Stimulated activated memory B cell treated with anti-CD40 and anti-IgM and Interleukin-4, amounts not matched to agents 10 μg/mL and 1 μg/mL and 100 μg/mL, for 72 hours (primary cell): ENCODE data around the gene ERC2.

ENCODE experiments used
- ATAC-seq: fragments of 150-1000 bp; cut with Tn5 transposase; 2 replicates; pipeline ENCODE4 v1.10.0; 2021
- H3K27ac Mint-ChIP-seq: one replicate; pipeline ENCODE4 v1.8.0; 2022; ENCODE audit warnings: mild to moderate bottlenecking, mixed read lengths
- H3K27me3 Mint-ChIP-seq: one replicate; pipeline ENCODE4 v1.8.0; 2022; ENCODE audit warnings: mixed read lengths
- H3K36me3 Mint-ChIP-seq: one replicate; pipeline ENCODE4 v1.8.0; 2022; ENCODE audit warnings: mixed read lengths
- H3K4me1 Mint-ChIP-seq: one replicate; pipeline ENCODE4 v1.8.0; 2022; ENCODE audit warnings: mixed read lengths
- H3K4me3 Mint-ChIP-seq: one replicate; pipeline ENCODE4 v1.8.0; 2022; ENCODE audit warnings: mild to moderate bottlenecking, moderate library complexity, mixed read lengths
- H3K9me3 Mint-ChIP-seq: one replicate; pipeline ENCODE4 v1.8.0; 2022; ENCODE audit warnings: mixed read lengths

ERC2 gene

DNA sequence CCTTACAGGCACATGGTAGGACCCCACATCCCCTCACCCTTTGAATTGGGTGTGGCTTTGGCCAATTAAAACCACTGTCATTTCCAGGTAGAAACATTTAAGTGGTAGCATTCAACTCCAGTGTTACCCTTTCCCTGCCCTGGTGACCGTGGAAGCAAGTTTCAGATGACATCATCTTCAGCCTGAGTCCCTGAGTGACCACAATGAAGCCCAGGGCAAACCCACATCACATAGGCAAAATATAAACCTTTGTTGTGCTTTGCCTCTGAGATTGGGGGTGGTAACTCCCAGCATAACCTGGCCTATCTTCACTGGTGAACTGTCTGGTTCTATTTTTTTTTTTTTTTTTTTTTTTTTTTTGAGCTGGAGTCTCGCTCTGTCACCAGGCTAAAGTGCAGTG lies 577.2 kb downstream of the ERC2 start:
- Mint-ChIP-seq H3K36me3 (no peaks in the 10 kb centered on the region), H3K27me3 (no peaks in the 10 kb centered on the region), H3K4me1 (no peaks in the 10 kb centered on the region)

DNA sequence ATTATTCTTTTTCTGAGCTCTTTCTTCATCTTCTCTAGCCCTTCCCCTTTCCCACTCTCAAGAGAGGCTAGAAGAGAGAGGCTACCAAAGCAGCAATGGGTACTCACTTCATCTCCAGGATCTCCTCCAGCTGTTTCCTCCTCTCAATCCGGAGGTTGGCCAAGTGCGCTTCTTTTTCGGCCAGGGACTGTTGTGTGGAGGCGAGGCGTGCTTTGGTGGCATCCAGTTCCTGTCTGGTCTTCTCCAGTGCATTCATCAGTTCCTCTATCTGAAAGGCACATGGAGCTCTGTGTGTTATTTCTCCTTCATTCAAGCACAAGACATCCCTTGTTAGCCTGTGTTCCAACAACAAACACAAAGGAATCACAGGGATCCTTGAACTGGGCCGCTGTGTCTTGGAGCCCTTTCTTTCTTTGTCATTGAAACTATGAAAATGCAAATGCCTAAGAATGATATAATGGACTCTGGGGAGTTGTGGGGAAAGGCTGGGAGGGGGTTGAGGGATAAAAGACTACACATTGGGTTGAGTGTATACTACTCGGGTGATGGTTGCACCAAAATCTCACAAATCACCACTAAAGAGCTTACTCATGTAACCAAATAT lies 579.9 kb downstream of the ERC2 start:
- H3K27ac Mint-ChIP-seq = no peak overlapping the region
- no peaks in the 10 kb centered on the region for H3K4me1 Mint-ChIP-seq
- peaks cover 2% of the 10 kb centered on the region for H3K9me3 Mint-ChIP-seq
- no peak overlapping the region for H3K4me3 Mint-ChIP-seq
- no peaks in the 10 kb centered on the region for H3K27me3 Mint-ChIP-seq
- H3K36me3 Mint-ChIP-seq = no peaks in the 10 kb centered on the region
- no peak for ATAC-seq

More for the DNA sequence above, 577.2 kb downstream of the ERC2 start:
- no peak for ATAC-seq
- H3K27ac Mint-ChIP-seq = no peak overlapping the region
- H3K9me3 Mint-ChIP-seq = peaks cover 5% of the 10 kb centered on the region
- H3K4me3 Mint-ChIP-seq = no peak overlapping the region

DNA sequence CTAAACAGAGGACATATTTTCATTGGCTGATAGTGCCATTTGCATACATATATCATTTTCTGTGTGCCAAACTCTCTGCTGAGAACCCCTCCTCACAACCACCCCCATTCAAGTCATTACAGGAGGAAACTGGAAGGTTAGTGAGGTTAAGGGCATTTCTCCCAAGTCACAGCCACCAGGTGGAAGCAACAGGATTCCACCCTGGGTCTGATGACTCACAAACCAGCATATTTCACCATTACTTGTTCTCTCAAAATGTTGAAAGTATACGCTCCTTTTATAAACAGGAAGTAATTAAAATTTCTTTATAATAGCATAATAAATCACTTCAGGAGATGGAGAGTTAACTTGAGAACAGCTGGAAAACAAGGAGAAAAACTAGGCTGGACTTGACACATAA lies 582.5 kb downstream of the ERC2 start:
- H3K27me3 Mint-ChIP-seq = no peaks in the 10 kb centered on the region
- no peaks in the 10 kb centered on the region for H3K36me3 Mint-ChIP-seq
- H3K9me3 Mint-ChIP-seq = no peaks in the 10 kb centered on the region
- no peak for ATAC-seq
- H3K4me1 Mint-ChIP-seq = no peaks in the 10 kb centered on the region
- no peak overlapping the region for H3K4me3 Mint-ChIP-seq
- H3K27ac Mint-ChIP-seq = no peak overlapping the region

DNA sequence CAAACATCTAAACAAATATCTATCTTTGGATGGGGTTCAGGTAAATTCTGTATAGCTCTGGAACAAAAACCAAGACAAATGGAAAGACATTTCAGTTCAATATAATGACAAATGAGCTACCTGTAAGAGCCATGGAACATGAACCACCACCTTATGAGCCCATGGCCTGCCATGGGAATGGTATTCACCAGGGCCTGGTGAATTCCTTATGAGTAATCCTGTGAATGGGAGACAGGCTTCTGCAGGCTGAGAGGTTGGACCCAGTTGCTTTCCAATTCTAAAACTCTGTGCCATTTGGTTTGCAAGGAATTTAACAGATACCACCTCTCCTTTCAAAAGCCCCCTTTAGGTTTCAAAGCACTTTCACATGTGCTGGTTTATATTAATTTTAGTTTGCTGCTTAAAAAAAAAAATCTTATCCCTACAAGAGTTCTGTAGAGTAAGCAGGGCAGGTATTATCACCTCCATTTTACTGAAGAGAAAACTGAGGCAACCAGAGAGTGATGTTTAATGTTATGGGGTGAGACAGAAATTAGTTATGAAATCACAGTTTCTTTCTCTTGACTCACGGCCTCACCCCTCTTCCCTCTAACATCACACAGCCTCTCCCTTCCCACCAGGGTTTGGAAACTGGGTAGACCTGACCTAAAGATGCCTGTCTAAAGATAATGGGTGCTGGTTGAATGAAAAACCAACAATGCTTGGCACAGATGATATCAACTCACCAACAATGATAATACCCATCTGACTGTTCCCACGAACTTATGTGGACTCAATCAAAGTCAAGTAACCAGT lies 583.6 kb downstream of the ERC2 start:
- H3K27ac Mint-ChIP-seq = no peak overlapping the region
- H3K4me3 Mint-ChIP-seq = no peak overlapping the region
- no peaks in the 10 kb centered on the region for H3K9me3 Mint-ChIP-seq
- no peaks in the 10 kb centered on the region for H3K27me3 Mint-ChIP-seq
- no peaks in the 10 kb centered on the region for H3K4me1 Mint-ChIP-seq
- H3K36me3 Mint-ChIP-seq = no peaks in the 10 kb centered on the region
- ATAC-seq = no peak

DNA sequence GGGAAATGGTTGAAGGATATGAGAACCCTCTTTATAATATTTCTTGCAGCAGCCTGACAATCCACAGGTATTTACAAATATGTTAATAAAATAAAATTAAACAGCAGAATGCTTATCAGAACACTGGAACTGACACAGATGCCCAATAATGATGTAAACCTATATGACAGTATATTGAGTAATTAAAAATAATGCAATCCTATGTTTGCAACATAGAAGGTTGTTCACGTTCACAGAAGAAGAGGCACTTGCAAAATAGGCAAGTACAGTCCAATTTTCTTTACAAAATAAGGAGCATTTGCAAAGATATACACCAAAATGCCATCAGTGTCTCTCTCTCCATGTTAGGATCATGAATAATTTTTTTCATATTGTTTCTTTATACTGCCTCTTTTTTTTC lies 584.2 kb downstream of the ERC2 start:
- no peaks in the 10 kb centered on the region for H3K9me3 Mint-ChIP-seq
- H3K36me3 Mint-ChIP-seq = no peaks in the 10 kb centered on the region

DNA sequence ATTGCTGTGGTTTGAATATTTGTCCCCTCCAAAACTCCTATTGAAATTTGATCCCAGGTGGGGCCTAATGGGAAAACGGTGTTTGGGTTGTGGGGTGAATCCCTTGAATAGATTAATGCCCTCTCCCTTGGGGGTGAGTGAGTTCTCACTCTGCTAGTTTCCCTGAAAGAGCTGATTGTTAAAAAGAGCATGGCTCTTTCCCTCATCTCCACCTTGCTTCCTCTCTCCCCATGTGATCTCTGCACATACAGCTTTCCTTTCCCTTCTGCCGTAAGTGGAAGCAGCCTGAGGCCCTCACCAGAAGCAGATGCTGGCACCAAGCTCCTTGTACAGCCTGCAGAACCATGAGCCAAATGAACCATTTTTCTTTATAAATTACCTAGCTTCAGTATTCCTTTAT lies 586.3 kb downstream of the ERC2 start:
- no peak for ATAC-seq
- H3K9me3 Mint-ChIP-seq = no peaks in the 10 kb centered on the region
- no peaks in the 10 kb centered on the region for H3K4me1 Mint-ChIP-seq
- H3K27me3 Mint-ChIP-seq = no peaks in the 10 kb centered on the region
- no peaks in the 10 kb centered on the region for H3K36me3 Mint-ChIP-seq
- no peak overlapping the region for H3K4me3 Mint-ChIP-seq
- H3K27ac Mint-ChIP-seq = no peak overlapping the region

More for the DNA sequence above, 584.2 kb downstream of the ERC2 start:
- no peaks in the 10 kb centered on the region for H3K4me1 Mint-ChIP-seq
- H3K27me3 Mint-ChIP-seq = no peaks in the 10 kb centered on the region
- no peak for ATAC-seq
- H3K4me3 Mint-ChIP-seq = no peak overlapping the region
- H3K27ac Mint-ChIP-seq = no peak overlapping the region

DNA sequence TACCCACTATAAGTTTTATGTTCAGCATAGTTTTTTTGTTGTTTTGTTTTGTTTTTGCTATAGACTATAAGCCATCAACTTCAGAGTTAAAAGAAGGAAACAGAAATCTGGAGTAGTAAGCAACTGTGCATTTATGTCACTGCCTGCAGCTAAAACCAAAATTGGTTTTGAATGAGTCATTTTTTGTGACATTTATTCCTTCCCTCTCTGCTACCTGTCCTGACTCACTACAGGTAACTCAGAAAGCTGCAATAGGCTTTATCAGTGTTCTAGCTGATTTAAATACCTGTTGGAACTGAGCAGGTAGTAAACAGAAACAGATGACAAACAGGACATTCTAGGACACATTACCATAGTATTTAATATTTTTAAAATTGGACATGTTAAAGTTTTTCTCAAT lies 587.9 kb downstream of the ERC2 start:
- no peak for ATAC-seq
- no peaks in the 10 kb centered on the region for H3K36me3 Mint-ChIP-seq
- H3K9me3 Mint-ChIP-seq = peaks cover 3% of the 10 kb centered on the region
- no peaks in the 10 kb centered on the region for H3K4me1 Mint-ChIP-seq
- H3K4me3 Mint-ChIP-seq = no peak overlapping the region
- no peak overlapping the region for H3K27ac Mint-ChIP-seq
- H3K27me3 Mint-ChIP-seq = no peaks in the 10 kb centered on the region

DNA sequence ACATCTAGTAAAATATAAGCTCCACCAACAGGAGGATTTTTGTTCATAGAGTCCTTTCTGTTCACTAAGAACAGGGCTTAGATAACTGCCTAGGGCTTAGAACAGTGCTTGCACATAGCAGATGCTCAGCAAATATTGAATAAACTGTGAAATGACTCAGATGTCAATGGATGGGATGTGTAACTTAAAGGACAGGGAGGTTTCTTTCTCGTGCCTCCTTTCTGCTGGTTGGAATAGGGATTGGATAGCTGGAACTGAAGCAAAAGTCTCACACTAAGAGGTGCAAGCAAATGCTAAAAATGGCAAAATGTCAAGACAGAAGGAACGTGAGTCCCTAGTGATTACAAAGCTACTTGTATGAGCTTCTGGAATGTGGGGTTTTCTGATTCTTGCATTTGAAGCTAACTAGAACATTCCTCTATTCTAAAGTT lies 588.4 kb downstream of the ERC2 start:
- Mint-ChIP-seq H3K4me3 (no peak overlapping the region), H3K27me3 (no peaks in the 10 kb centered on the region), H3K36me3 (no peaks in the 10 kb centered on the region), H3K4me1 (no peaks in the 10 kb centered on the region), H3K9me3 (peaks cover 3% of the 10 kb centered on the region), H3K27ac (no peak overlapping the region)
- ATAC-seq = no peak

DNA sequence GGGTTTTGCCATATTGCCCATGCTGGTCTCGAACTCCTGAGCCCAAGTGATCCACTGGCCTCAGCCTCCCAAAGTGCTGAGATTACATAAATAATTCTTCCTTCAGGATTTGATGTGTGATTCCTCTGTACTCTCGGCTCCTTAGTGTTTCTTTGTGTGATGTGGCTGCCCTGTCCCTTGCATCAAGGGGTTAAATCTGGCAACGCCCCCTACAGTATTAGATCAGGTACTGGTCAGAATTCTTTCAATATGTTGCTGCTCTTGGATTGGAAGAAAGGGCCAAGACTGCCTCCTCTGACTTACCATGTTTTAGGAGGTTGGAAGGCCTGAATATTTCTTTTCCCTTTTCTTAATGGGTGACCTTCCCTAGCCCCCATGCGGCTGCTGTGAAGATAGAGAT lies 590.6 kb downstream of the ERC2 start:
- no peak for ATAC-seq
- peaks cover 3% of the 10 kb centered on the region for H3K9me3 Mint-ChIP-seq
- H3K27me3 Mint-ChIP-seq = no peaks in the 10 kb centered on the region
- no peak overlapping the region for H3K27ac Mint-ChIP-seq
- H3K4me1 Mint-ChIP-seq = no peaks in the 10 kb centered on the region
- no peak overlapping the region for H3K4me3 Mint-ChIP-seq
- no peaks in the 10 kb centered on the region for H3K36me3 Mint-ChIP-seq

DNA sequence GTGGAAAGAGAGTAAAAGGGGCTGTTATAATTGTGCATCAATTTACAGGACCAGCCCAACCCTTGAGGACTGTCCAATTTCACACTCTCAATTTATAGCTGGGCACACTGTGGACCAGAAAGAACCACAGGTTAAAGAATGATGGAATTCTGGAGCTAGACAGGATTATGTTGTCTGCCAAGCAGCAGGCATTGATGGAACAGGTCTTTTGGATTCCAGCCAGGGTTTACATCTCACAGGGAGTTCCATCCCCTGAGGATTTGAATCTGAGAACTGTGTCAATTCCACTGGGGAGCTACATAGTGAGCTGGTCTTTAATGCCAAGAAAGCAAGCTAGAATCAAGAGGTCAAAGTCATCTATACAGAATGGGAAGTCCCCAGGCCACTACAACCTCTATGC lies 591.7 kb downstream of the ERC2 start:
- no peaks in the 10 kb centered on the region for H3K36me3 Mint-ChIP-seq
- no peak for ATAC-seq
- H3K9me3 Mint-ChIP-seq = peaks cover 3% of the 10 kb centered on the region
- H3K27ac Mint-ChIP-seq = no peak overlapping the region
- no peaks in the 10 kb centered on the region for H3K27me3 Mint-ChIP-seq
- H3K4me3 Mint-ChIP-seq = no peak overlapping the region
- H3K4me1 Mint-ChIP-seq = no peaks in the 10 kb centered on the region

DNA sequence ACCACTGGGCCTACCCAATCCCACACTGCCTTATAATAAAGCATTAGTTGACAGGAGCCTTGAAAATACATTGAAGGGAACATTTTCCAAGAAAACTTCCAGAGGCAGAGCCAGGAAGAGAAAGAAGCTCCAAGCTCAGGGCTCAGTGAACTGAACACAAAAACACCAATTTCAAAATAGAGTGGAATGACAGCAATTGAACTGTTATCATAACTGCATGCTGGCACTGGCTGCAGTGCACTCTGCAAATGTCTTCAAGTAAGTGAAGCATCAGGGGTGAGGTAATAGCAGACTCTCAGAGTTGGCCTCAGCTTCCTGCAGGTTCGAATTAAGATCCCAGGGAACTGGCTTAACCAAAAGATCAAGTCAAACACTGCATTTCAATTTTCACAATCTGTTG lies 593.2 kb downstream of the ERC2 start:
- H3K36me3 Mint-ChIP-seq = no peaks in the 10 kb centered on the region
- H3K27ac Mint-ChIP-seq = no peak overlapping the region
- H3K4me3 Mint-ChIP-seq = no peak overlapping the region
- no peaks in the 10 kb centered on the region for H3K4me1 Mint-ChIP-seq
- no peaks in the 10 kb centered on the region for H3K27me3 Mint-ChIP-seq
- ATAC-seq = no peak
- peaks cover 3% of the 10 kb centered on the region for H3K9me3 Mint-ChIP-seq

DNA sequence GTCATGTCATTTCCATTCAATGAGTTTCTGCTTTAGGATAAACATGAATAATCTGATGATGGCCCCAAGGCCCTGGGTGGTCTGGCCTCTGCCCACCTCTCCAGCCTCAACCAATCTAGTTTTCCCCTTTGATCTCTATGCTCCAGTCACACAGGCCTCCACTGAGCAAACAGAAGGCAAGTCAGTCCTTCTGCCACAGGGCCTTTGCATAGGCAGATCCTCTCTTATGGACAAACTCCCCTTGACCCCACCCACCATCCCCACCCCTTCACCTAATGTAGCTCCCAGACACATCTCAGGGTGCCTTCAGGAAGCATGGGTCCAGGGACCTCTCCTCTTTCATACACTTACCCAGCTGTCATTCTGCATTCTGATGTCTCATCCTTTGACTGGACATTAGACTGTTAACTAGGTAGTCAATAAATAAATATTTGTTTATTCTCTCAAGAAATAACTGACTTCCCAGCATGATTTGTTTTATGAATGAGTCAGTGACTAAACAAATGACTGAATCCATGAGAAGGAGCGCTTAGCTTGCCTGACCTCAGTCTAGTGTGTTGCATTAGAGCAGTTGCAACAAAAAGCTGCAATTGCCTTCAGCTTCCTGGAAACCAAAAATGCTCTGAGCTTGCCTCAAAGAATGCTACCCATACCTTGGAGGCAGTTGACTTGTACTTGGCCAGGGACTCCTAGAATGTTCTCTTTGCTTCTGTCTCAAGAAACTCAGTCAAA lies 594.6 kb downstream of the ERC2 start:
- Mint-ChIP-seq H3K27me3 (no peaks in the 10 kb centered on the region), H3K36me3 (no peaks in the 10 kb centered on the region), H3K27ac (no peak overlapping the region), H3K4me1 (no peaks in the 10 kb centered on the region), H3K9me3 (peaks cover 3% of the 10 kb centered on the region), H3K4me3 (no peak overlapping the region)
- no peak for ATAC-seq

DNA sequence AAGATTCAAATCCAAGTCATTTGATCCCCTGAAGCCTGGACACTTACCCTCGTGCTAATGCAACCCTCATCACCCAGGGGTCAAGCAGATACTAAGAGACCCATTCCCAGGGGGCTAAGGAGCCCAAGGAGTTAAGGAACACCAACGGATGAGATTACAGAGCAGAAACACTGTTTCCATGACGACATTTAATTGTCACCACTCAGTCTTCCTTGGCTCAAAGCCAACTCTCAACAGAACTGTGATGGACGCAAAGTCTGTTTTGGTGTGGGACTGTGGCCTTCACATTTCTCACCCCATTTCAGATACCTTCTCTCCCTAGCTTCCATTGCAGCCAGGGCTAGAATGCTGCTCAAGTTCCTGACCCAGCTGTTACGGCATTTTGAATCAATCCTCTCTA lies 597.7 kb downstream of the ERC2 start:
- H3K36me3 Mint-ChIP-seq = no peaks in the 10 kb centered on the region
- H3K9me3 Mint-ChIP-seq = peaks cover 3% of the 10 kb centered on the region
- H3K4me1 Mint-ChIP-seq = no peaks in the 10 kb centered on the region
- ATAC-seq = no peak
- H3K4me3 Mint-ChIP-seq = no peak overlapping the region
- H3K27me3 Mint-ChIP-seq = no peaks in the 10 kb centered on the region
- H3K27ac Mint-ChIP-seq = no peak overlapping the region

DNA sequence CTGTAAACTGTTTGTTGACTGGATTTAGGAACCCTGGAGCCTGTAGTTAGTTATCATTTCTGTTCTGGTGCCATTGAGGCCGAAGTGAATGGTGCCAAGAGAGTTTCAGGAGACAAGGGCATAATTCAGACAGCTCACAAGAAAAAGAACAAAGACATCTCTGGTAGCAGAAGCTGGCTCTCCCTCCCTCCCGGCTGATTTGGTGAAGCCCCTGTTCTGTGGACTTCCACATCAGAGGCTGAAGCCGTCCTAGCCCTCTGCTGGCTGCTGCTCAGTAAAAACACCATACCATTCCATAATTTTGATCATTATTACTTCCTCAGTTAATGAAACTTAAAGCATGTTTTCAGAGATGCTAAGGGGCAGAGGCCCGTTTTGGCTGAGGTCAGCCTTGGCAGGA lies 599.9 kb downstream of the ERC2 start:
- no peaks in the 10 kb centered on the region for H3K36me3 Mint-ChIP-seq
- H3K4me1 Mint-ChIP-seq = no peaks in the 10 kb centered on the region
- H3K27ac Mint-ChIP-seq = no peak overlapping the region
- H3K4me3 Mint-ChIP-seq = no peak overlapping the region
- no peak for ATAC-seq
- H3K9me3 Mint-ChIP-seq = peaks cover 6% of the 10 kb centered on the region
- H3K27me3 Mint-ChIP-seq = no peaks in the 10 kb centered on the region

DNA sequence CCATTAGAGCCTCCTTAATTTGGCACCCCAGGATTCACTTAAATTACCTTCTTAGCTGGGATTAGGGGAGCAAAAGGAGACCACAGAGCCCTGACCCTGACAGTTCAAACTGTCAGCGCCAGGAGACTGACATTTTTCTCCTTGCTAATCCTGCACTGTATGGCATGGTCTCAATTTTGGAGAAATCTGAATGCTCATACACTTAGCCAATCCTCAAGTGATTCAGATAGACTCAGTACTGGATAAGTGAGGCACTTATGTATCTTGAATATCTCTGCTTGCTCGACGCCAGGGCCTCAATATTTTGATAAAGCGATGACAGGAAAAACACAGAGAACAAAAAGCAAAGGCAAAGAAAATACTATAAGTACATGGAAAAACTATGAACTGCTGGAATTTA lies 605.2 kb downstream of the ERC2 start:
- Mint-ChIP-seq H3K9me3 (peaks cover 6% of the 10 kb centered on the region), H3K27me3 (no peaks in the 10 kb centered on the region), H3K36me3 (no peaks in the 10 kb centered on the region), H3K4me3 (no peak overlapping the region), H3K4me1 (no peaks in the 10 kb centered on the region), H3K27ac (no peak overlapping the region)
- no peak for ATAC-seq
